GM12872 (cell line): ENCODE data around the gene TOR2A.

Experiments used
- CTCF ChIP-seq: IDR thresholded peaks from 3 replicates; pipeline ENCODE4 v1.5.1; 2011; ENCODE audit warnings: low read depth, mild to moderate bottlenecking, low read length, moderate library complexity; ENCODE audit not compliant: insufficient read depth

The TOR2A gene

GRCh38 chr9:127714020-127714750, 20.9 kb downstream of the TOR2A start:
- no peak for TF ChIP-seq CTCF

- no peak for TF ChIP-seq CTCF
Observed at GRCh38 chr9:127712867-127713266, 22.2 kb downstream of the TOR2A start.

GRCh38 chr9:127712371-127712770, 22.7 kb downstream of the TOR2A start:
- TF ChIP-seq CTCF = no peak

GRCh38 chr9:127711831-127712274, 23.2 kb downstream of the TOR2A start:
- TF ChIP-seq CTCF = no peak

- TF ChIP-seq CTCF = no peak
Observed at GRCh38 chr9:127711226-127711701, 23.8 kb downstream of the TOR2A start.

GRCh38 chr9:127710204-127710783, 24.8 kb downstream of the TOR2A start:
- no peak for TF ChIP-seq CTCF

- TF ChIP-seq CTCF = no peak
Observed at GRCh38 chr9:127708952-127709587, 26.0 kb downstream of the TOR2A start.
